Panc1 (cell line): ENCODE results near the gene FANCF. TPM values are rescaled to one million over a fixed set of nuclear protein-coding genes. Genes with fewer than 3 reads are reported as not detected.

Experiments used
- ATAC-seq: fragments of 200-7000 bp; cut with Tn5 transposase; 2 replicates; pipeline ENCODE4 v1.9.1; 2020; ENCODE audit warnings: mild to moderate bottlenecking, moderate library complexity
- BruUV-seq: library from RNA; stranded (reverse); fragments of 400-500 nt; replicated peaks from 2 replicates; lab custom pipeline; 2021; lab: Mats Ljungman, UMichigan
- CTCF ChIA-PET: fragments of 300-600 bp; sonication (Branson Sonifier 250); formaldehyde crosslinking; loops from one replicate; lab custom pipeline; 2022; ENCODE audit warnings: antibody characterized with exemption; lab: Charles Lee
- POLR2A ChIA-PET: fragments of 300-600 bp; sonication (Branson Sonifier 250); formaldehyde crosslinking; loops from one replicate; lab custom pipeline; 2022; ENCODE audit warnings: antibody characterized with exemption; lab: Charles Lee
- DNase-seq: peaks from one replicate; pipeline ENCODE4 v3.0.0-alpha.2; 2010; ENCODE audit warnings: low read depth, low spot score
- H3K27ac ChIP-seq: 2 replicates; pipeline ENCODE4 v1.5.1; 2011; ENCODE audit warnings: mild to moderate bottlenecking, low read length, inconsistent platforms
- H3K27me3 ChIP-seq: fragments of 200-500 bp; sonication (Bioruptor generic); 2 replicates; pipeline ENCODE4 v1.6.0; 2014; ENCODE audit warnings: low read length, inconsistent platforms; ENCODE audit not compliant: control insufficient read depth, insufficient read depth
- H3K36me3 ChIP-seq: fragments of 200-500 bp; sonication (Bioruptor generic); 2 replicates; pipeline ENCODE4 v1.5.1; 2014; ENCODE audit warnings: inconsistent platforms, mild to moderate bottlenecking, low read length, moderate library complexity; ENCODE audit not compliant: control insufficient read depth, insufficient read depth
- H3K4me1 ChIP-seq: 2 replicates; pipeline ENCODE4 v1.5.1; 2011; ENCODE audit warnings: inconsistent platforms, mild to moderate bottlenecking, low read length, moderate library complexity; ENCODE audit not compliant: control insufficient read depth, insufficient read depth
- H3K4me3 ChIP-seq, 2 experiments: 2 replicates each; pipeline ENCODE4 v1.5.1; 2011 to 2012; ENCODE audit warnings: low read depth in 2 of 2, low read length in 2 of 2, mild to moderate bottlenecking in 2 of 2, inconsistent platforms in 1 of 2, moderate library complexity in 1 of 2
- H3K9me3 ChIP-seq: fragments of 200-500 bp; sonication (Bioruptor generic); 2 replicates; pipeline ENCODE4 v1.5.1; 2014; ENCODE audit warnings: low read depth, mild to moderate bottlenecking, inconsistent platforms, low read length, moderate library complexity; ENCODE audit not compliant: control insufficient read depth, insufficient read depth
- POLR2AphosphoS5 ChIP-seq: IDR thresholded peaks from 2 replicates; pipeline ENCODE4 v1.6.1; 2012; ENCODE audit warnings: mild to moderate bottlenecking, low read depth, low read length, moderate library complexity
- SIN3A ChIP-seq: IDR thresholded peaks from 2 replicates; pipeline ENCODE4 v1.6.1; 2012; ENCODE audit warnings: low read depth, mild to moderate bottlenecking, low read length, moderate library complexity, borderline replicate concordance; ENCODE audit not compliant: insufficient read depth
- TCF7L2 ChIP-seq: IDR thresholded peaks from 2 replicates; pipeline ENCODE4 v1.6.1; 2011; ENCODE audit warnings: mild to moderate bottlenecking, low read depth, low read length, inconsistent platforms
- in situ Hi-C: cut with HindIII; loops from 2 replicates; pipeline ENCODE4 v1.10.0; 2016; ENCODE audit warnings: low sequenced_read_pairs, low pct_unique_long_range_greater_than_20kb
- intact Hi-C: fragments of 100-400 bp; cut with micrococcal nuclease; formaldehyde crosslinking; loops from one replicate; pipeline ENCODE4 v1.10.0; 2022; ENCODE audit not compliant: unreplicated experiment
- total RNA-seq: library from RNA; stranded (reverse); gene quantifications from one replicate; pipeline ENCODE4 v1.2.1, GENCODE V29; 2021; ENCODE audit not compliant: unreplicated experiment
- TF ChIP-seq, protein P1 (sequence below), 2 experiments: IDR thresholded peaks; 2 replicates each; pipeline ENCODE4 v1.6.1; 2011 to 2012; ENCODE audit warnings: low read depth in 2 of 2, control low read depth in 1 of 2, low read length in 1 of 2, mild to moderate bottlenecking in 1 of 2, moderate library complexity in 1 of 2; ENCODE audit not compliant: insufficient read depth in 1 of 2
- TF ChIP-seq, protein P2 (sequence below): fragments of 450-650 bp; IDR thresholded peaks from 2 replicates; pipeline ENCODE4 v1.5.1; 2017; ENCODE audit warnings: mild to moderate bottlenecking

Gene FANCF
- total RNA-seq, 1 experiment from 2014 or later, result 11.6 TPM

DNA sequence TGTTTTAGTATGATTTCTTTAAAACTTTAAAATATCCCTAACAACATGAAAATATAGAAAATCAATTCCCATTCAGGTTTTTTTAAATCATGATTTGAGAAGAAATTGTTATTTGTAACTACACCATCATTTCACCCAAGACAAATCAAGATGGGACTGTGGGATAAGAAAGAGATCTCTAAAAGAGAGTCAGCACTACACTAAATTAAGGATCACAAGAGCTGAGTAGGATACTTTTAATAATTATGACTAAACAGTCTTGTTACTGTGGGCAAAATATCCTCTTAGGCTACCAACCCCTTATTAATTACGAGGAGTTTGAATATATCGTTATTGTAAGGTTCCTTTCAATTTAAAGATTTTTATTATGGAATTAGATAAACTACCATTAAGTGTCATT is 43.7 kb upstream of the FANCF start:
- intact Hi-C loops (no loop called here), in situ Hi-C loops (no loop called here)
- Histone ChIP-seq H3K27me3 (peaks cover 26% of the 10 kb centered on the region), H3K27ac (no peak overlapping the region), H3K9me3 (no peaks in the 10 kb centered on the region), H3K4me1 (no peaks in the 10 kb centered on the region), H3K4me3 (no peak overlapping the region), H3K36me3 (no peaks in the 10 kb centered on the region)
- POLR2A ChIA-PET, result no interaction called here
- no peak for ATAC-seq
- no peak for DNase-seq
- CTCF ChIA-PET, result no interaction called here
- no TSS peak for BruUV-seq
- TF ChIP-seq, protein P1, sequence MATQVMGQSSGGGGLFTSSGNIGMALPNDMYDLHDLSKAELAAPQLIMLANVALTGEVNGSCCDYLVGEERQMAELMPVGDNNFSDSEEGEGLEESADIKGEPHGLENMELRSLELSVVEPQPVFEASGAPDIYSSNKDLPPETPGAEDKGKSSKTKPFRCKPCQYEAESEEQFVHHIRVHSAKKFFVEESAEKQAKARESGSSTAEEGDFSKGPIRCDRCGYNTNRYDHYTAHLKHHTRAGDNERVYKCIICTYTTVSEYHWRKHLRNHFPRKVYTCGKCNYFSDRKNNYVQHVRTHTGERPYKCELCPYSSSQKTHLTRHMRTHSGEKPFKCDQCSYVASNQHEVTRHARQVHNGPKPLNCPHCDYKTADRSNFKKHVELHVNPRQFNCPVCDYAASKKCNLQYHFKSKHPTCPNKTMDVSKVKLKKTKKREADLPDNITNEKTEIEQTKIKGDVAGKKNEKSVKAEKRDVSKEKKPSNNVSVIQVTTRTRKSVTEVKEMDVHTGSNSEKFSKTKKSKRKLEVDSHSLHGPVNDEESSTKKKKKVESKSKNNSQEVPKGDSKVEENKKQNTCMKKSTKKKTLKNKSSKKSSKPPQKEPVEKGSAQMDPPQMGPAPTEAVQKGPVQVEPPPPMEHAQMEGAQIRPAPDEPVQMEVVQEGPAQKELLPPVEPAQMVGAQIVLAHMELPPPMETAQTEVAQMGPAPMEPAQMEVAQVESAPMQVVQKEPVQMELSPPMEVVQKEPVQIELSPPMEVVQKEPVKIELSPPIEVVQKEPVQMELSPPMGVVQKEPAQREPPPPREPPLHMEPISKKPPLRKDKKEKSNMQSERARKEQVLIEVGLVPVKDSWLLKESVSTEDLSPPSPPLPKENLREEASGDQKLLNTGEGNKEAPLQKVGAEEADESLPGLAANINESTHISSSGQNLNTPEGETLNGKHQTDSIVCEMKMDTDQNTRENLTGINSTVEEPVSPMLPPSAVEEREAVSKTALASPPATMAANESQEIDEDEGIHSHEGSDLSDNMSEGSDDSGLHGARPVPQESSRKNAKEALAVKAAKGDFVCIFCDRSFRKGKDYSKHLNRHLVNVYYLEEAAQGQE (IDR thresholded peaks at IDR 0.05; ENCODE audit: insufficient read depth in 1 of 2, low read depth in 2 of 2, low read length in 1 of 2), result no peak
- TF ChIP-seq TCF7L2 (no peak), SIN3A (no peak), POLR2AphosphoS5 (no peak)
- TF ChIP-seq, protein P2, sequence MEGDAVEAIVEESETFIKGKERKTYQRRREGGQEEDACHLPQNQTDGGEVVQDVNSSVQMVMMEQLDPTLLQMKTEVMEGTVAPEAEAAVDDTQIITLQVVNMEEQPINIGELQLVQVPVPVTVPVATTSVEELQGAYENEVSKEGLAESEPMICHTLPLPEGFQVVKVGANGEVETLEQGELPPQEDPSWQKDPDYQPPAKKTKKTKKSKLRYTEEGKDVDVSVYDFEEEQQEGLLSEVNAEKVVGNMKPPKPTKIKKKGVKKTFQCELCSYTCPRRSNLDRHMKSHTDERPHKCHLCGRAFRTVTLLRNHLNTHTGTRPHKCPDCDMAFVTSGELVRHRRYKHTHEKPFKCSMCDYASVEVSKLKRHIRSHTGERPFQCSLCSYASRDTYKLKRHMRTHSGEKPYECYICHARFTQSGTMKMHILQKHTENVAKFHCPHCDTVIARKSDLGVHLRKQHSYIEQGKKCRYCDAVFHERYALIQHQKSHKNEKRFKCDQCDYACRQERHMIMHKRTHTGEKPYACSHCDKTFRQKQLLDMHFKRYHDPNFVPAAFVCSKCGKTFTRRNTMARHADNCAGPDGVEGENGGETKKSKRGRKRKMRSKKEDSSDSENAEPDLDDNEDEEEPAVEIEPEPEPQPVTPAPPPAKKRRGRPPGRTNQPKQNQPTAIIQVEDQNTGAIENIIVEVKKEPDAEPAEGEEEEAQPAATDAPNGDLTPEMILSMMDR, result no peak

DNA sequence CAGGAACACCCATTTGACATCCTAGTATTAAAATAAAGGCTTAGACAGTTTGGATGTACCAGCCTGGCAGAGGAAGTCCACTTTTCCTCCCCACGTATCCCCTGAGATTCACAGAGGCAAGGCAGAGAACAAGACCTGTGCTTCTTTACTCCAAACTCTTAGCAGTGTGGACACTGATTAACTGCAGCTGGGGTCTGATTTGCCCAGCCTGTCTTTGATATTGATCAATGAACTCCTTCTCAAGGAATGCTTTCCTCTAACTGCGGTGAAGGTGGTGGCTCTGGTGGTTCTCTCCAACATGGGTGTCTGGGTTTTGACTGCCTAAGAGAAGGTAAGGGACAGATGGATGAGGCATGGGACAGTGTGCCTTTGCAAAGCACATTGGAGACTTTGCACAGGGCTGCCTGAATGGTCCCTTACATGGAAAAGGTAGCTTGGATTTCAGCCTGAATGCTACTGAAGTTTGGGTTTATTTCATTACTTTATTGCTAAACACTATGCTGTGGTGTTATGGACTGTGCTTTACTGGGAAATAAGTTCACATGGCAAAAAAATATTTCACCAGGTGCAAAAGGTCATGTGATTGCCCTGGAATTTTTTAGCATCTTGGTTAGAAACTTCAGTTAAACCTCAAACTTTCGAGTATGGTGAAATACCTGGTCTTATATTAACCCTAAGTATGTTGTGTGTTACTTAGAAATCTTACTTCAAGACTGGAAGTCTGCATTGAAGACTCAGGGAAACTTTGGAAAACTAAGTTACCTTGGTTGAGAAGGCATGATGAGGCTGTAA is 42.6 kb upstream of the FANCF start:
- Histone ChIP-seq H3K4me1 (no peaks in the 10 kb centered on the region), H3K27ac (no peak overlapping the region), H3K9me3 (no peaks in the 10 kb centered on the region), H3K4me3 (no peak overlapping the region), H3K27me3 (peaks cover 27% of the 10 kb centered on the region), H3K36me3 (no peaks in the 10 kb centered on the region)
- DNase-seq (no peak), ATAC-seq (no peak)
- no peak for TF ChIP-seq SIN3A
- no peak for TF ChIP-seq TCF7L2
- no peak for TF ChIP-seq POLR2AphosphoS5
- TF ChIP-seq, protein P1 (IDR thresholded peaks at IDR 0.05; ENCODE audit: insufficient read depth in 1 of 2, low read depth in 2 of 2, low read length in 1 of 2), result no peak
- TF ChIP-seq, protein P2, result no peak
- intact Hi-C loops, result no loop called here
- BruUV-seq, result no TSS peak
- CTCF ChIA-PET, result no interaction called here
- POLR2A ChIA-PET, result no interaction called here
- in situ Hi-C loops, result no loop called here
